ENCODE results near the gene PYY.

DNA sequence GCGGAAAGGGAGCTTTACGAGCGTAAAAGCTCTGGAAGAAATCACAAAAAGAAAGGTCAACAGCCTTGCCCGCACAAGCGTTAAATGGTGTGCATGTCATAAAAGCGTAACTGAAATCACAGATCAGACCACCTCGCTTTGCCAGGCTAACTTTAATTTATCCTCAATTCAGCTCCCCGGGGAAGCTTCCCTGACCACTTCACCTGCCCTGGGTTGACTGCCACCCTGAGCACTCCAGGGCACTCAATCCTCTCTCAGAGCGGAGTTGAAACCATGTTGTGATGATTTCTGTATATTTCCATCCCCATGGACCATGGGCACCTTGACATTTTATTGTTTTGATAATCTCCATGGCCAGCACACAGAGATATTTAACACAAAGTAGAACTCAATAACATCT is 34.6 kb upstream of the PYY start:
- TF ChIP-seq EZH2phosphoT487 (IDR thresholded peaks at IDR 0.05), result no peak
- TF ChIP-seq, protein P1, sequence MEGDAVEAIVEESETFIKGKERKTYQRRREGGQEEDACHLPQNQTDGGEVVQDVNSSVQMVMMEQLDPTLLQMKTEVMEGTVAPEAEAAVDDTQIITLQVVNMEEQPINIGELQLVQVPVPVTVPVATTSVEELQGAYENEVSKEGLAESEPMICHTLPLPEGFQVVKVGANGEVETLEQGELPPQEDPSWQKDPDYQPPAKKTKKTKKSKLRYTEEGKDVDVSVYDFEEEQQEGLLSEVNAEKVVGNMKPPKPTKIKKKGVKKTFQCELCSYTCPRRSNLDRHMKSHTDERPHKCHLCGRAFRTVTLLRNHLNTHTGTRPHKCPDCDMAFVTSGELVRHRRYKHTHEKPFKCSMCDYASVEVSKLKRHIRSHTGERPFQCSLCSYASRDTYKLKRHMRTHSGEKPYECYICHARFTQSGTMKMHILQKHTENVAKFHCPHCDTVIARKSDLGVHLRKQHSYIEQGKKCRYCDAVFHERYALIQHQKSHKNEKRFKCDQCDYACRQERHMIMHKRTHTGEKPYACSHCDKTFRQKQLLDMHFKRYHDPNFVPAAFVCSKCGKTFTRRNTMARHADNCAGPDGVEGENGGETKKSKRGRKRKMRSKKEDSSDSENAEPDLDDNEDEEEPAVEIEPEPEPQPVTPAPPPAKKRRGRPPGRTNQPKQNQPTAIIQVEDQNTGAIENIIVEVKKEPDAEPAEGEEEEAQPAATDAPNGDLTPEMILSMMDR (IDR thresholded peaks at IDR 0.05), result no peak

Measured in neural progenitor cell (in vitro differentiated cells).